ENCODE measurements around the gene DIAPH1.

GRCh38 chr5:141523991-141524390, 94.8 kb downstream of the DIAPH1 start:
- TF ChIP-seq CTCF (IDR thresholded peaks at IDR 0.05) (no peak), POLR2A (IDR thresholded peaks at IDR 0.05) (no peak)

All from Peyer's patch (tissue), 4 donors.